PC-3 (cell line): ENCODE data around the gene C11orf21. TPM values are rescaled to one million over a fixed set of nuclear protein-coding genes. Genes with fewer than 3 reads are reported as not detected.

Experiments used
- ATAC-seq: fragments of 200-7000 bp; cut with Tn5 transposase; 2 replicates; pipeline ENCODE4 v1.9.1; 2020; ENCODE audit warnings: mild to moderate bottlenecking, moderate library complexity
- BruUV-seq: library from RNA; stranded (reverse); fragments of 400-500 nt; replicated peaks from 2 replicates; lab custom pipeline; 2021; lab: Mats Ljungman, UMichigan
- CTCF ChIA-PET: fragments of 300-600 bp; sonication (Branson Sonifier 250); formaldehyde crosslinking; loops from one replicate; lab custom pipeline; 2022; ENCODE audit warnings: antibody characterized with exemption; lab: Charles Lee
- POLR2A ChIA-PET: fragments of 300-600 bp; sonication (Branson Sonifier 250); formaldehyde crosslinking; loops from one replicate; lab custom pipeline; 2022; ENCODE audit warnings: antibody characterized with exemption; ENCODE audit not compliant: unreplicated experiment; lab: Charles Lee
- DNase-seq: peaks from one replicate; pipeline ENCODE4 v3.0.0-alpha.2; 2015
- H2AFZ ChIP-seq: fragments of 300-600 bp; sonication (generic); 2 replicates; pipeline ENCODE4 v1.6.0; 2016; ENCODE audit warnings: antibody characterized with exemption, low read length
- H3F3A ChIP-seq: fragments of 300-600 bp; sonication (generic); one replicate; pipeline ENCODE4 v1.6.0; 2017; ENCODE audit warnings: antibody characterized with exemption, low read length, control low read depth, mild to moderate bottlenecking; ENCODE audit not compliant: unreplicated experiment
- H3K27ac ChIP-seq: fragments of 300-600 bp; sonication (generic); 2 replicates; pipeline ENCODE4 v1.5.1; 2016; ENCODE audit warnings: mild to moderate bottlenecking, low read length
- H3K27me3 ChIP-seq: fragments of 300-600 bp; sonication (generic); 2 replicates; pipeline ENCODE4 v1.6.1; 2016; ENCODE audit warnings: low read length, mixed read lengths
- H3K36me3 ChIP-seq: fragments of 300-600 bp; sonication (generic); 2 replicates; pipeline ENCODE4 v1.6.1; 2016; ENCODE audit warnings: low read depth, mixed run types, low read length, mixed read lengths
- H3K4me1 ChIP-seq: fragments of 300-600 bp; sonication (generic); 2 replicates; pipeline ENCODE4 v1.5.1; 2016; ENCODE audit warnings: low read length; ENCODE audit not compliant: insufficient read depth
- H3K4me2 ChIP-seq: fragments of 300-600 bp; sonication (generic); 2 replicates; pipeline ENCODE4 v1.6.0; 2016; ENCODE audit warnings: low read length
- H3K4me3 ChIP-seq: fragments of 300-600 bp; sonication (generic); 2 replicates; pipeline ENCODE4 v1.5.1; 2016; ENCODE audit warnings: mild to moderate bottlenecking, low read length, mixed read lengths
- H3K79me2 ChIP-seq: fragments of 300-600 bp; sonication (generic); 2 replicates; pipeline ENCODE4 v1.6.1; 2017; ENCODE audit warnings: low read length, mixed read lengths
- H3K9ac ChIP-seq: fragments of 300-600 bp; sonication (generic); 2 replicates; pipeline ENCODE4 v1.6.0; 2016; ENCODE audit warnings: mild to moderate bottlenecking, low read length
- H3K9me2 ChIP-seq: fragments of 300-600 bp; sonication (generic); replicated peaks from 2 replicates; pipeline ENCODE4 v1.6.1; 2016; ENCODE audit warnings: mixed run types, low read length, mixed read lengths
- H3K9me3 ChIP-seq: fragments of 300-600 bp; sonication (generic); 2 replicates; pipeline ENCODE4 v1.6.1; 2016; ENCODE audit warnings: low read length, mixed read lengths
- H4K20me1 ChIP-seq: fragments of 300-600 bp; sonication (generic); 2 replicates; pipeline ENCODE4 v1.6.1; 2016; ENCODE audit warnings: low read length, mixed read lengths
- CTCF ChIP-seq: fragments of 300-600 bp; sonication (generic); conservative IDR thresholded peaks from 2 replicates; pipeline ENCODE4 v1.5.1; 2017; ENCODE audit warnings: antibody characterized with exemption, low read depth, mild to moderate bottlenecking, low read length
- EZH2 ChIP-seq: fragments of 300-600 bp; sonication (generic); IDR thresholded peaks from one replicate; pipeline ENCODE4 v1.6.1; 2017; ENCODE audit warnings: antibody characterized with exemption, mild to moderate bottlenecking, low read length; ENCODE audit not compliant: unreplicated experiment
- EZH2phosphoT487 ChIP-seq: fragments of 300-600 bp; sonication (generic); IDR thresholded peaks from 2 replicates; pipeline ENCODE4 v1.6.1; 2018; ENCODE audit warnings: mild to moderate bottlenecking, antibody characterized with exemption, low read length, borderline replicate concordance
- intact Hi-C: fragments of 100-400 bp; cut with micrococcal nuclease; formaldehyde crosslinking; loops from 2 replicates; pipeline ENCODE4 v1.9.0; 2023
- total RNA-seq: library from RNA; depleted of rRNA; stranded (reverse); fragments of >200 nt; gene quantifications from 2 replicates; pipeline ENCODE4 v1.2.3, GENCODE V29; 2014

C11orf21 gene
- total RNA-seq, 1 experiment from 2014 or later = not detected

GRCh38 chr11:2272228-2272945, 29.3 kb downstream of the C11orf21 start:
- no peaks in the 10 kb centered on the region for H3K79me2 ChIP-seq
- DNase-seq = no peak
- H3K4me1 ChIP-seq = no peaks in the 10 kb centered on the region; the same call in 1 of the 2 replicates
- H3K4me2 ChIP-seq = no peak overlapping the region
- BruUV-seq = no TSS peak
- ChIA-PET CTCF (no interaction called here), POLR2A (no interaction called here)
- H3K36me3 ChIP-seq = no peaks in the 10 kb centered on the region
- H4K20me1 ChIP-seq = no peaks in the 10 kb centered on the region
- 0 out of 2 replicates have a peak, but pooled peaks cover 4% of the 10 kb centered on the region for H3K27me3 ChIP-seq
- no peak for ATAC-seq
- TF ChIP-seq EZH2 (no peak), CTCF (no peak), EZH2phosphoT487 (no peak)
- H3K9ac ChIP-seq = no peak overlapping the region
- H3K27ac ChIP-seq = no peak overlapping the region
- no peaks in the 10 kb centered on the region for H3F3A ChIP-seq
- no peak overlapping the region for H2AFZ ChIP-seq
- no peaks in the 10 kb centered on the region for H3K9me2 ChIP-seq
- no peak overlapping the region for H3K4me3 ChIP-seq
- intact Hi-C loops = no loop called here
- H3K9me3 ChIP-seq = no peaks in the 10 kb centered on the region

- Histone ChIP-seq H3K9ac (no peak overlapping the region), H3K4me3 (no peak overlapping the region), H3K4me1 (no peaks in the 10 kb centered on the region; the same call in 1 of the 2 replicates), H3K79me2 (no peaks in the 10 kb centered on the region), H3K36me3 (no peaks in the 10 kb centered on the region), H3K9me2 (no peaks in the 10 kb centered on the region), H3K4me2 (no peak overlapping the region), H3K27ac (no peak overlapping the region), H3K9me3 (no peaks in the 10 kb centered on the region), H4K20me1 (no peaks in the 10 kb centered on the region), H3F3A (no peaks in the 10 kb centered on the region), H2AFZ (no peak overlapping the region), H3K27me3 (0 out of 2 replicates have a peak, but pooled peaks cover 4% of the 10 kb centered on the region)
- ChIA-PET CTCF (no interaction called here), POLR2A (no interaction called here)
- DNase-seq (no peak), ATAC-seq (no peak)
- intact Hi-C loops = no loop called here
- no peak for TF ChIP-seq CTCF
- no peak for TF ChIP-seq EZH2phosphoT487
- no peak for TF ChIP-seq EZH2
- BruUV-seq = no TSS peak
Observed at GRCh38 chr11:2271327-2272227, 30.1 kb downstream of the C11orf21 start.

GRCh38 chr11:2271077-2271326, 30.7 kb downstream of the C11orf21 start:
- Histone ChIP-seq H3K4me1 (no peaks in the 10 kb centered on the region; the same call in 1 of the 2 replicates), H3F3A (no peaks in the 10 kb centered on the region), H3K4me2 (no peak overlapping the region), H3K9me2 (no peaks in the 10 kb centered on the region), H3K9ac (no peak overlapping the region), H3K79me2 (no peaks in the 10 kb centered on the region), H3K9me3 (no peaks in the 10 kb centered on the region), H2AFZ (no peak overlapping the region), H4K20me1 (no peaks in the 10 kb centered on the region), H3K27me3 (0 out of 2 replicates have a peak, but pooled peaks cover 4% of the 10 kb centered on the region), H3K27ac (no peak overlapping the region), H3K4me3 (no peak overlapping the region), H3K36me3 (no peaks in the 10 kb centered on the region)
- ATAC-seq (no peak), DNase-seq (no peak)
- BruUV-seq = no TSS peak
- TF ChIP-seq CTCF (no peak), EZH2phosphoT487 (no peak), EZH2 (no peak)
- intact Hi-C loops = no loop called here
- CTCF ChIA-PET = no interaction called here
- POLR2A ChIA-PET = no interaction called here
